PC-9 (cell line): Measurements from ENCODE around the gene CCDC85C. TPM values are rescaled to one million over a fixed set of nuclear protein-coding genes. Genes with fewer than 3 reads are reported as not detected.

Experiments
- BruUV-seq: library from RNA; stranded (reverse); fragments of 400-500 nt; replicated peaks from 2 replicates; lab custom pipeline; 2021; lab: Mats Ljungman, UMichigan
- CTCF ChIA-PET: fragments of 300-600 bp; sonication (Branson Sonifier 250); formaldehyde crosslinking; loops from one replicate; lab custom pipeline; 2022; ENCODE audit warnings: antibody characterized with exemption; lab: Charles Lee
- POLR2A ChIA-PET: fragments of 300-600 bp; sonication (Branson Sonifier 250); formaldehyde crosslinking; loops from one replicate; lab custom pipeline; 2022; ENCODE audit warnings: antibody characterized with exemption; ENCODE audit not compliant: unreplicated experiment; lab: Charles Lee
- DNase-seq, 2 experiments: peaks; one replicate each; pipeline versions ENCODE4 v3.0.0 to v3.0.0-alpha.2; 2015 to 2022; ENCODE audit warnings: mixed read lengths in 1 of 2
- H2AFZ ChIP-seq: fragments of 200-600 bp; sonication (generic); 2 replicates; pipeline ENCODE4 v1.8.1; 2017; ENCODE audit warnings: antibody characterized with exemption
- H3F3A ChIP-seq: fragments of 200-600 bp; sonication (generic); 2 replicates; pipeline ENCODE4 v1.8.1; 2017; ENCODE audit warnings: antibody characterized with exemption, mild to moderate bottlenecking, low read depth; ENCODE audit not compliant: insufficient read depth
- H3K27ac ChIP-seq: fragments of 200-600 bp; sonication (generic); 2 replicates; pipeline ENCODE4 v1.6.1; 2016; ENCODE audit warnings: mixed run types
- H3K27me3 ChIP-seq: fragments of 200-600 bp; sonication (generic); 2 replicates; pipeline ENCODE4 v1.6.1; 2016; ENCODE audit warnings: low read depth, mixed run types; ENCODE audit not compliant: insufficient read depth
- H3K36me3 ChIP-seq: fragments of 200-600 bp; sonication (generic); 2 replicates; pipeline ENCODE4 v1.6.1; 2016; ENCODE audit warnings: low read depth, mixed run types
- H3K4me1 ChIP-seq: fragments of 200-600 bp; sonication (generic); replicated peaks from 2 replicates; pipeline ENCODE4 v1.6.1; 2016; ENCODE audit warnings: mixed run types; ENCODE audit not compliant: insufficient read depth
- H3K4me2 ChIP-seq: fragments of 200-600 bp; sonication (generic); 2 replicates; pipeline ENCODE4 v1.6.1; 2017; ENCODE audit warnings: mixed run types
- H3K4me3 ChIP-seq: fragments of 200-600 bp; sonication (generic); 2 replicates; pipeline ENCODE4 v1.6.1; 2016; ENCODE audit warnings: mixed run types
- H3K79me2 ChIP-seq: fragments of 200-600 bp; sonication (generic); 2 replicates; pipeline ENCODE4 v1.6.1; 2017; ENCODE audit warnings: low read depth, mixed run types
- H3K9me2 ChIP-seq: fragments of 200-600 bp; sonication (generic); 2 replicates; pipeline ENCODE4 v1.8.1; 2017; ENCODE audit warnings: mild to moderate bottlenecking; ENCODE audit not compliant: insufficient read depth
- H3K9me3 ChIP-seq: fragments of 200-600 bp; sonication (generic); 2 replicates; pipeline ENCODE4 v1.8.1; 2016; ENCODE audit warnings: low read depth; ENCODE audit not compliant: insufficient read depth
- H4K20me1 ChIP-seq: fragments of 200-600 bp; sonication (generic); 2 replicates; pipeline ENCODE4 v1.8.1; 2017; ENCODE audit not compliant: insufficient read depth
- EZH2 ChIP-seq: fragments of 200-600 bp; sonication (generic); IDR thresholded peaks from 2 replicates; pipeline ENCODE4 v1.8.0; 2017; ENCODE audit warnings: antibody characterized with exemption, low read depth
- intact Hi-C: fragments of 100-400 bp; cut with micrococcal nuclease; formaldehyde crosslinking; loops from one replicate; pipeline ENCODE4 v1.10.0; 2022; ENCODE audit not compliant: unreplicated experiment
- total RNA-seq: library from RNA; stranded (reverse); gene quantifications from 2 replicates; pipeline ENCODE4 v1.2.3, GENCODE V29; 2021
- TF ChIP-seq, protein P1 (sequence below): fragments of 200-600 bp; sonication (generic); conservative IDR thresholded peaks from 2 replicates; pipeline ENCODE4 v1.6.1; 2017; ENCODE audit warnings: mixed run types, antibody characterized with exemption, mild to moderate bottlenecking, moderate library complexity

Gene CCDC85C
- total RNA-seq, 1 experiment from 2014 or later: 21.2 TPM

DNA sequence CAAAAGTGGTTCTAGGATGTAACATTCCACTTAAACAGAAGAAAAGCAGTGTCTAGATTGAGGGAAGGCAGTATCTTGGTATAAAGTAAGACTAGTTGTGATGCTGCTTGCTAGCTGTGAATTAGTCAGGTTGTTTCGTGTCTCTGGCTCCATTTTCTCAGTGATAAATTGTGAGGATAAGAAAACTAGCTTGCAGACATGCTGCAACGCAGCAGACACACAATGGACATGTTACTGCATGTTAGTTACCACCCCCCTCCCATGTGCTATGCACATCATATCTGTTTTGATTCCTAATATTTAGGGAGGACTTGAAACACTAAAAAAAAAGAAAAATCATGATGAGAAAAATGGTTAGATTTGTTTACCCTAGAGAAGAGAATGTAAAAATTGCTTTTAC lies 119.9 kb downstream of the CCDC85C start:
- intact Hi-C loops: no loop called here
- H2AFZ ChIP-seq: no peak overlapping the region
- peaks cover 12% of the 10 kb centered on the region; the same call in 1 of the 2 replicates for H3K4me1 ChIP-seq
- H4K20me1 ChIP-seq: peaks cover 66% of the 10 kb centered on the region
- no peaks in the 10 kb centered on the region for H3K36me3 ChIP-seq
- no peak overlapping the region for H3K4me3 ChIP-seq
- no peak for DNase-seq
- TF ChIP-seq, protein P1, sequence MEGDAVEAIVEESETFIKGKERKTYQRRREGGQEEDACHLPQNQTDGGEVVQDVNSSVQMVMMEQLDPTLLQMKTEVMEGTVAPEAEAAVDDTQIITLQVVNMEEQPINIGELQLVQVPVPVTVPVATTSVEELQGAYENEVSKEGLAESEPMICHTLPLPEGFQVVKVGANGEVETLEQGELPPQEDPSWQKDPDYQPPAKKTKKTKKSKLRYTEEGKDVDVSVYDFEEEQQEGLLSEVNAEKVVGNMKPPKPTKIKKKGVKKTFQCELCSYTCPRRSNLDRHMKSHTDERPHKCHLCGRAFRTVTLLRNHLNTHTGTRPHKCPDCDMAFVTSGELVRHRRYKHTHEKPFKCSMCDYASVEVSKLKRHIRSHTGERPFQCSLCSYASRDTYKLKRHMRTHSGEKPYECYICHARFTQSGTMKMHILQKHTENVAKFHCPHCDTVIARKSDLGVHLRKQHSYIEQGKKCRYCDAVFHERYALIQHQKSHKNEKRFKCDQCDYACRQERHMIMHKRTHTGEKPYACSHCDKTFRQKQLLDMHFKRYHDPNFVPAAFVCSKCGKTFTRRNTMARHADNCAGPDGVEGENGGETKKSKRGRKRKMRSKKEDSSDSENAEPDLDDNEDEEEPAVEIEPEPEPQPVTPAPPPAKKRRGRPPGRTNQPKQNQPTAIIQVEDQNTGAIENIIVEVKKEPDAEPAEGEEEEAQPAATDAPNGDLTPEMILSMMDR: no peak
- TF ChIP-seq EZH2: no peak
- ChIA-PET POLR2A (no interaction called here), CTCF (no interaction called here)
- H3K9me3 ChIP-seq: no peaks in the 10 kb centered on the region
- H3K9me2 ChIP-seq: no peaks in the 10 kb centered on the region
- H3K27me3 ChIP-seq: no peaks in the 10 kb centered on the region
- peaks cover 88% of the 10 kb centered on the region for H3K79me2 ChIP-seq
- no peaks in the 10 kb centered on the region for H3F3A ChIP-seq
- no peak overlapping the region for H3K27ac ChIP-seq
- no peak overlapping the region for H3K4me2 ChIP-seq
- BruUV-seq: no TSS peak

DNA sequence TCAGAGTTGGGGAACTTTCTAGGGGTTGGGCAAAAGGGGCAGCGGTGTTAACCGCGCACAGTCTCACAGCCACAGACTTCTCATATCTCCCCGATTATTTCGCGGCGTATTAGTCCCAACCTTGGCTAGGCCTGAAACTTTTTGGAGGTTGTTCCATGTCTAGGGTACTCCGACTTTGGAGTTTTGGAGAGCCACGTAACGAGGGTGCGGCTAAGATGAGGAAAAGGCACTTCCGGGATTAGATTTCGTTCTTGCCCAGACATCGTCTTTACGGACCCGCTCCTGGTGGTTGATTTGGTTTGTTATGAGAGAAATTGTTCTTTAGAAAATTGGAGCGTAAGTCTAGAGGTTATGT lies 122.3 kb downstream of the CCDC85C start:
- peak overlapping the region; percentile 92 for H3K4me3 ChIP-seq
- no peaks in the 10 kb centered on the region for H3K36me3 ChIP-seq
- H3K9me3 ChIP-seq: no peaks in the 10 kb centered on the region
- no peaks in the 10 kb centered on the region for H3K27me3 ChIP-seq
- no peak for DNase-seq
- H3K27ac ChIP-seq: peak overlapping the region; percentile 72
- H3K4me2 ChIP-seq: peak overlapping the region; percentile 94
- peak overlapping the region; percentile 76 for H2AFZ ChIP-seq
- H3K9me2 ChIP-seq: no peaks in the 10 kb centered on the region
- POLR2A ChIA-PET: no interaction called here
- H4K20me1 ChIP-seq: peaks cover 48% of the 10 kb centered on the region
- CTCF ChIA-PET: no interaction called here
- H3K79me2 ChIP-seq: peaks cover 86% of the 10 kb centered on the region
- H3K4me1 ChIP-seq: peaks cover 22% of the 10 kb centered on the region
- H3F3A ChIP-seq: no peaks in the 10 kb centered on the region
- TSS peak; percentile 62 for BruUV-seq
- no peak for TF ChIP-seq EZH2
- TF ChIP-seq, protein P1: no peak
- intact Hi-C loops: no loop called here

DNA sequence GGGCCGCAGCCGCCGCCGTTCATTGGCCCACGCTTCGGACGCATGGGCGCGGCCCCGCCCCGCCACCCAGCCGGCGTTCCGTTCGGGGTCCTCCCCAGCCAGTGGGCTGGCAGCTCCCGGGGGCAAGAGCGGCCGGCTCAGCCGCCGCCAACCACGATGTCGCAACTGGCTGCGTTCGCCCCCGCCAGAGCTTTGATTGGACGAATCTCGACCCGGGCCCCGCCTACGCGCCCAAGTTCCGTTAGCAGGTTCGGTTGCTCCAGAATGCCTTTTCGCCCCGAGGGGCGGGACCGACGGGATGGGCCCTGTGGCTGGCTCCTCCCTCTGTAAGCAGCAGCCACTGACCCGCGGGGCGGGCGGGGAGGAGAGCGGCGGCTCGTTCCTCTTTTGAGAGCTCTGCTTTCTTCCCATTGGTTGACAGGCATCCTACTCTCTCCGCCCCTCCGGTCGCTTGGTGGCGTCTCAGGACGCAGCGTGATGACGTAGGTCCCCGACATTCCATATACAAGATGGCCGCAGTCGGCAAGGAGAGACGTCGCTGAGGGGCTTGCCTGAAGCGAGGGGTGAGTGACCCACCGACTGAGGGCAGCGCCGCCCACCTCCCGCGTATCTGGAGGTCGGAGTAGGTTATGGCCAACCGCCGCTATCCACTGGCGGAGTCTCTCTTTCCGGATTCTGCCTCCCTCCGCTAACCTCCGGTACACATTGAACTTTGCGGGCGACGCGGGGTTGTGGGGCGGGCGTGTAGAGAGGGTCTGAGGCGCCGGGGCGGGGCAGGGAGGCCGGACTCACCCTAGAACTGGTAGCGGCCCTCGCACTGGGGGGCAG lies 122.9 kb downstream of the CCDC85C start, which contains the start of gene CCNK:
TSS of gene CCNK (plus strand) at position 493 of the 828 bp plus-strand sequence. CDS start 11,269 bp downstream, outside the sequence.
- peaks cover 42% of the 10 kb centered on the region for H4K20me1 ChIP-seq
- no peaks in the 10 kb centered on the region for H3K9me3 ChIP-seq
- H3K4me3 ChIP-seq: peak within 1 kb of the TSS; percentile 92
- H3K27ac ChIP-seq: peak within 1 kb of the TSS; percentile 72
- H3K79me2 ChIP-seq: peaks cover 86% of the 10 kb centered on the region
- no TSS peak for BruUV-seq
- ChIA-PET POLR2A (interaction anchor here (0.5 to 0.7 kb wide), 5 partner anchors 12 to 824 kb away, joined by 3 to 9 read pairs (median 5); no protein-coding TSS in a partner anchor), CTCF (no interaction called here)
- H3K36me3 ChIP-seq: no peaks in the 10 kb centered on the region
- H3K4me2 ChIP-seq: peak within 1 kb of the TSS; percentile 94
- DNase-seq: peak; percentile 94
- H3F3A ChIP-seq: no peaks in the 10 kb centered on the region
- no peaks in the 10 kb centered on the region for H3K27me3 ChIP-seq
- peaks cover 22% of the 10 kb centered on the region for H3K4me1 ChIP-seq
- H2AFZ ChIP-seq: peak within 1 kb of the TSS; percentile 76
- no peaks in the 10 kb centered on the region for H3K9me2 ChIP-seq
- intact Hi-C loops: no loop called here
- TF ChIP-seq, protein P1: no peak
- no peak for TF ChIP-seq EZH2
